ENCODE results near the gene ARFGEF3. TPM values are rescaled to one million over a fixed set of nuclear protein-coding genes. Genes with fewer than 3 reads are reported as not detected.

Gene ARFGEF3
- total RNA-seq, 2 experiments from 2014 or later = 0.46 to 0.55 TPM

DNA sequence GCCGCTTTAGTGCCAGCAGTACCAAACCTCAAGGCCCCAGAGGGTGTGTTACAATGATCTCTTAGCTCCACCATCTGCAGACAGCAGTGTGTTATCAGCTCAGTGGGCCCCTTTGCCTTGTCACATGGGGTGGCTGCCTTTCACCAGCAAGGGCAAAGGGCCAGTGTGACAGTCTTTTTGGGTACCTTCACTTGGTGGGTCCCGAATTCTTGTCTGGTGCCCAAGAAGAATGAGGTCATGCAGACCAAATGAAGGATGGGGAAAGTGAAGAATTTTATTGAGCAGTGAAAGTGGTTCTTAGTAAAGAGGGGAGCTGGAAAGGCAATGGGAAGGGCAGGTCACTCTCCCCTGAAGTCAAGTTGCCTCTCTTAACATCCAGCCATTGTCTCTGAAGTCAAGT, 213.1 kb downstream of the ARFGEF3 start:
- ChIA-PET CTCF (no interaction called here), POLR2A (no interaction called here)

DNA sequence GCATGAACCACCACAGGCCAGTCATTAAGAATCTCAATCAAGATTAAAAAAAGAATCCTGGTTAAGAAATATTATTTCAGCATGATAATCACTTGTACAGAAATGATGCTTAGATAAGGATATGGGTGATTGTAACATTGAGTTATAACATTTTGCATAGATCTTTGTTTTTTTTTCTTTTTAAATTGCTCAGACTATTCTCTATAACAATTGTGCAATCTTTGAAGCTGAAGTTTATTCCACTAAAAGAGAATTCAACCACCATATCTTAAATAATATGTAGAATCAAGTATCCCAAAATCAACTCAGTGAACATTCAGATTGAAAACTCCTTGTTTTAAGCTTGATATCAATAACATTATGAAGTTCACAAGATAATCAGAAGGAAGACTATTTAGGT, 215.3 kb downstream of the ARFGEF3 start:
- POLR2A ChIA-PET = no interaction called here
- CTCF ChIA-PET = interaction anchor here (0.6 kb wide), 2 partner anchors 33 to 230 kb away, joined by 4 to 5 read pairs; no protein-coding TSS in a partner anchor

DNA sequence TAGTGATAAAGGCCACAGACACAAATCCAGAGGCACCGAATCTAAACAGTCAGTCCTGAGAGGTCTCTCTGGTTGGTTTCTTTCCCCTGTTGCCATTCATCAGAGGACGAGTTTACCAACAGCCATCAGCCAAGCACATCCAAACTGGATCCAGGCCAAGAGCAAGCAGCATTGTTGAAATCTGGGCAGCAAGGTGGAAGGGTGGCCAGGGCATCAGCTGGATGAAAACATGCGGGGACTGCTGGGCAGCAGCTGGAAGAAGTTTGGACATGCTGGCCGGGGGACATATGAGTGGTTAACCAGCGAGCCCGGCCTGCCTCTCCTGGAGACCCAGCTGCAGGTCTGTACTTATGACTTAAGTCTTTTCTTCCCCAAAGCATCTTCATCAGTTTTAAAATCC, 216.1 kb downstream of the ARFGEF3 start, which contains the start of gene SMIM28:
Gene SMIM28, plus strand, starts transcription at position 62 of the 400 bp plus-strand sequence. Its CDS starts 168 bp downstream, at position 230.
- ChIA-PET POLR2A (no interaction called here), CTCF (no interaction called here)

DNA sequence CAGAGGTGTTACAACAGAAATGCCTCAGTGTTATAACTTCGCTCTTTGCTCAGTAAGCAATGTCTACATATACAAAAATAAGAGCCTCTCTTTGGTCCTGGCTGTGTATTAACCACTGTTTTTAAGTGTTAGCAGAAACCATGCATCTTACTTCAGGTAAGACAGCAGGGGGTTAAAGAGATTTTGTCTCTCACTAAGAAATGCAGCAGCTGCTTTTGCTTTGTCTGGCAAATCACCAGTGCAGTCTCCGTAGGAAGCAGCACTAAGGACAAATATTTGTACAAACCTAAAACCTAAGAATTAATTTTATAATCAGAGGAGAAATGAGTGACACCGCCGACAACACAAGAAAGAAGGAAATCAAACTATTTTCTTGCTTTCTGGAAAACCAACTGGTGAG, 216.7 kb downstream of the ARFGEF3 start:
- ChIA-PET POLR2A (no interaction called here), CTCF (no interaction called here)

DNA sequence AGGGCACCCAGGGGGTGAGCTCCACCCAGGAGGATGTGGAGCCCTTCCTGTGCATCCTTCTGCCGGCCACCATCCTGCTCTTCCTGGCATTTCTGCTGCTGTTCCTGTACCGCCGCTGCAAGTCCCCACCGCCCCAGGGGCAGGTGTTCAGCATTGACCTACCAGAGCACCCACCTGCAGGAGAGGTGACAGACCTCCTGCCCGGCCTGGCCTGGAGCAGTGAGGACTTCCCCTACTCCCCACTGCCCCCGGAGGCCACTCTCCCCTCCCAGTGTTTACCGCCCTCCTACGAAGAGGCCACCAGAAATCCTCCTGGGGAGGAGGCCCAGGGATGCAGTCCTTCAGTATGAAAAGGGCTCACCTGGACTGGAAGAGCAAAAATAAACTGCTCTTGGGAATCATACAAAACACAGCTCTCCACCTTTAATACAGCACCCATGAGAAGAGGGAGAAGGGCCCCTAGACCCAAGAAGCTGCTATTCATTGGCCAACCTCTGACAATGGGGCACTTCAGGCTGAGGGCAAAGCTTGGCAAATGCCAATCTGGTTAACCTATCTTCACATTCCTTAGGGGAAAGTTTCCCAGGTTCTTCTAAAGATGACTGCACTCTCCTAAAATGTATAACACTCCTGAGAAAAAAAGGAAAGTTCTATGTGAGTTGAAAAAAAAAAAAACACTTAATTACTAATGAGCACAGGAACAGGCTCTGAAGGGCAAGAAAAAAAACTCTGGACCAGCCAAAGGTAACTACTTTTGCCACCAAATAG, 220.9 kb downstream of the ARFGEF3 start:
- CTCF ChIA-PET = interaction anchor here (0.7 kb wide), 1 partner anchor 39 kb away, joined by 3 read pairs; no protein-coding TSS in a partner anchor

DNA sequence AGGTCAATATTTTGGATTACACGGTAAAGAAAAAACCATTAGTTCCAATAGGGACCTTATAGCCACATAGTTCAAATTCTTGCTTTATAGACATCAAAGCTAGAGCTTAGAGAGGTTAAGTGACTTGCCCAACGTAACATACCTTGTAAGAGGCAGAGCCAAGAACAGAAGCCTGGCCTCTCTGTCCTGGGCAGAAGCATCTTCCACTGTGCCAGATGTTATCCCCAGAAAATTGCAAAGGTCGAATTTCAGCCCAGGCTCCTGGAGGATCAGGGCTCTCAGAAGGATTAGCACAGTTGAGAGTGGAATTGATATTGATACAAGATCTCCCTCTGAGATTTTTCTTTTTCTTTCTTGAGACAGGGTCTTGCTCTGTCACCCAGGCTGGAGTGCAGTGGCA, 222.0 kb downstream of the ARFGEF3 start:
- ChIA-PET CTCF (no interaction called here), POLR2A (no interaction called here)

More for the DNA sequence above, 220.9 kb downstream of the ARFGEF3 start:
- POLR2A ChIA-PET = no interaction called here

DNA sequence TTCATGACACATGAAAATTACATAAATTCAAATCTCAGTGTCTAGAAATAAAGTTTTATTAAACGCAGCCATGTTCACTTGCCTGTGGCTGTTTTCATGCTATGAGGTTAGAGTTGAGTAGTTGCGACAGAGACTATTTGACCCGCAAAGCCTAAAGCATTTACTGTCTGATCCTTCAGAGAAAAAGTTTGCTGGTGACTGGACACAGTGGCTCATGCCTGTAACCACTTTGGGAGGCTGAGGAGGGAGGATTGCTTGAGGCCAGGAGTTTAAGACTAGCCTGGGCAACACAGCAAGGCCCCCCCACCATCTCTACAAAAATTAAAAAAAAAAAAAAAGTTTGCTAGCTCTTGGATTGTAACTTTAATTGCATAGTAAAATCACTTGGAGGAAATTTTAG, 225.2 kb downstream of the ARFGEF3 start:
- ChIA-PET POLR2A (no interaction called here), CTCF (no interaction called here)

DNA sequence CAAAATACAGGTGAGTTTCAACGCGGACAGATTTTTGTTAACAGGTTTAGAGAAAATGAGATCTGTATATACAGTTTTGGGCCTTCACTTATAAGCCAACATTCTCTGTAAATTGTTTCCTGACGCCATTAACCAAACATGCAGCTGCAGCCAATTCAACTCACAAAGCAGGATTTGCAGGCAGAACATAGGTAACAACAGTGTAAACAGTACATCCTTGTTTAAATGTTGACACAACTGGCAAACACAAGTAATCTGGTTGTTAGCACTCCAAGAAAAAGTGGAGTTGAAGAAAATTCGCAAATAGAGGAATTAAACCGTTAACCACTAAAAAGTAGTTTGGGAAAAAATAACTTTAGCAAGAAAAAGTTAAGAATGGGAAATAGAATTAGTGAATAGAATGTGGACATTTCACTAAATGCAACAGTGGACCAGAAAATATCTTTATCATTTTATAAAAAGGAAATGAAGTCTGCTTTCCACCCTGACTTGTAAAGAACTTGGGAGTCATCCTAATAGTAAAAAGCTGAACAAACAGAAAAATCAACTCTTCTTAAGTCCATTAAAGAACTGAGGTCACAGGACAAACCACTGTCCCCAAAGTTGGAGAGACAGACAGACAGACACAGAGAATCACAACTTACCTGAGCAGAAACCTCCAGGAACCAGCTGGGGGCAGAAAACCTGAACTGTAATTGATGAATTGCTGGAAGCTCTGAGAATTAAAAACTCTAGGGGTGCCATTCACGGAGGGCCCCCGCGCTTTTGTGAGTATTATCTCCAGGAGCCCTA, 226.0 kb downstream of the ARFGEF3 start:
- CTCF ChIA-PET = no interaction called here
- POLR2A ChIA-PET = no interaction called here

DNA sequence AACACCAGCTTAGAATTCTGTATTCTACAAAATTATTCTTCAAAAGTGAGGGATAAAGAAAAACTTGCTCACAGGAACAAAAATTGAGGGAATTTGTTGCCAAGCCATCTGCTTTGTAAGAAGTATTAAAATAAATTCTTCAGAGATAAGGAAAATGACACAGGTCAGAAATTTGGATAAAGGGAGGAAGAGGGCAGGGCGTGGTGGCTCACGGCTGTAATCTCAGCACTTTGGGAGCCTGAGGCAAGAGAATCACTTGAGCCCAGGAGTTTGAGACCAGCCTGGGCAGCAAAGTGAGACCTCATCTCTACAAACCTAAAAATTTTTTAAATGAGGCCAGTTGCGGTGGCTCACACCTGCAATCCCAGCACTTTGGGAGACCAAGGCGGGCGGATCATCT, 227.8 kb downstream of the ARFGEF3 start:
- CTCF ChIA-PET = no interaction called here
- POLR2A ChIA-PET = no interaction called here

Other genes with a start within 250 kb of the ARFGEF3 start
- 1 to 10 TPM; 9.6 to 10.0 TPM for gene PERP, start 54.5 kb upstream of the ARFGEF3 start, total RNA-seq
- gene PBOV1, start 56.6 kb downstream of the ARFGEF3 start, total RNA-seq = not detected
- not detected for gene SMIM28, start 216.0 kb downstream of the ARFGEF3 start, total RNA-seq
- gene HEBP2, start 242.3 kb downstream of the ARFGEF3 start, total RNA-seq = 10 to 100 TPM; 25.4 to 28.6 TPM

Data from activated CD8-positive, alpha-beta memory T cell treated with anti-CD3 and anti-CD28 coated beads for 36 hours (primary cell).